ENCODE data around the gene PIK3R5. TPM values are rescaled to one million over a fixed set of nuclear protein-coding genes. Genes with fewer than 3 reads are reported as not detected.

PIK3R5 gene
- total and polyA plus RNA-seq, 2 donors (not counting 1 experiment from before 2014, with no cell fraction given) = 0.15 TPM; not detected in 1

- Histone ChIP-seq H3K9me3 (ENCODE audit: control insufficient read depth, insufficient read depth, low read depth, low read length) (no peaks in the 10 kb centered on the region), H3K4me2 (ENCODE audit: extremely low read depth, insufficient read depth, low read length) (no peak overlapping the region), H3K27ac (ENCODE audit: insufficient read depth, low read length) (no peak overlapping the region), H4K20me1 (ENCODE audit: control insufficient read depth, extremely low read depth, insufficient read depth, low read length) (no peaks in the 10 kb centered on the region), H3K9ac (ENCODE audit: insufficient read depth, low read length) (no peak overlapping the region), H3K79me2 (ENCODE audit: control insufficient read depth, insufficient read depth, low read length) (no peaks in the 10 kb centered on the region), H2AFZ (ENCODE audit: low read length) (no peak overlapping the region), H3K4me1 (ENCODE audit: control insufficient read depth, extremely low read depth, insufficient read depth, low read length) (no peaks in the 10 kb centered on the region), H3K27me3 (ENCODE audit: control insufficient read depth, insufficient read depth, low read length) (no peaks in the 10 kb centered on the region), H3K4me3 (replicated peaks in 1 of 4; ENCODE audit: control extremely low read depth in 1 of 4, insufficient read depth in 1 of 4, low read depth in 3 of 4, low read length in 4 of 4) (no peak overlapping the region), H3K36me3 (ENCODE audit: control insufficient read depth, insufficient read depth, low read length) (no peaks in the 10 kb centered on the region)
- TF ChIP-seq EZH2 (IDR thresholded peaks at IDR 0.05; ENCODE audit: low read length, missing control alignments) (no peak), CTCF (conservative IDR thresholded peaks at IDR 0.05 in 1 of 2, IDR thresholded peaks at IDR 0.05 in 1 of 2; ENCODE audit: low read depth in 1 of 2, low read length in 2 of 2) (no peak)
- no peak for DNase-seq (ENCODE audit: low read depth in 2 of 2)
Measured at GRCh38 chr17:8939496-8940334, 25.8 kb downstream of the PIK3R5 start.

- H3K4me2 ChIP-seq (ENCODE audit: extremely low read depth, insufficient read depth, low read length) = no peak overlapping the region
- H3K9me3 ChIP-seq (ENCODE audit: control insufficient read depth, insufficient read depth, low read depth, low read length) = no peaks in the 10 kb centered on the region
- no peak for DNase-seq (ENCODE audit: low read depth in 2 of 2)
- no peak overlapping the region for H3K4me3 ChIP-seq (replicated peaks in 1 of 4; ENCODE audit: control extremely low read depth in 1 of 4, insufficient read depth in 1 of 4, low read depth in 3 of 4, low read length in 4 of 4)
- H3K79me2 ChIP-seq (ENCODE audit: control insufficient read depth, insufficient read depth, low read length) = no peaks in the 10 kb centered on the region
- H3K9ac ChIP-seq (ENCODE audit: insufficient read depth, low read length) = no peak overlapping the region
- TF ChIP-seq CTCF (conservative IDR thresholded peaks at IDR 0.05 in 1 of 2, IDR thresholded peaks at IDR 0.05 in 1 of 2; ENCODE audit: low read depth in 1 of 2, low read length in 2 of 2) (no peak), EZH2 (IDR thresholded peaks at IDR 0.05; ENCODE audit: low read length, missing control alignments) (no peak)
- H4K20me1 ChIP-seq (ENCODE audit: control insufficient read depth, extremely low read depth, insufficient read depth, low read length) = no peaks in the 10 kb centered on the region
- no peaks in the 10 kb centered on the region for H3K36me3 ChIP-seq (ENCODE audit: control insufficient read depth, insufficient read depth, low read length)
- H3K4me1 ChIP-seq (ENCODE audit: control insufficient read depth, extremely low read depth, insufficient read depth, low read length) = no peaks in the 10 kb centered on the region
- H3K27me3 ChIP-seq (ENCODE audit: control insufficient read depth, insufficient read depth, low read length) = no peaks in the 10 kb centered on the region
- no peak overlapping the region for H3K27ac ChIP-seq (ENCODE audit: insufficient read depth, low read length)
- no peak overlapping the region for H2AFZ ChIP-seq (ENCODE audit: low read length)
Measured at GRCh38 chr17:8938933-8939332, 26.6 kb downstream of the PIK3R5 start.

GRCh38 chr17:8935191-8935590 is 30.3 kb downstream of the PIK3R5 start:
- Histone ChIP-seq H3K9ac (ENCODE audit: insufficient read depth, low read length) (no peak overlapping the region), H3K27ac (ENCODE audit: insufficient read depth, low read length) (no peak overlapping the region), H3K36me3 (ENCODE audit: control insufficient read depth, insufficient read depth, low read length) (no peaks in the 10 kb centered on the region), H3K4me3 (replicated peaks in 1 of 4; ENCODE audit: control extremely low read depth in 1 of 4, insufficient read depth in 1 of 4, low read depth in 3 of 4, low read length in 4 of 4) (no peak overlapping the region), H2AFZ (ENCODE audit: low read length) (no peak overlapping the region), H3K27me3 (ENCODE audit: control insufficient read depth, insufficient read depth, low read length) (no peaks in the 10 kb centered on the region), H3K79me2 (ENCODE audit: control insufficient read depth, insufficient read depth, low read length) (no peaks in the 10 kb centered on the region), H3K4me1 (ENCODE audit: control insufficient read depth, extremely low read depth, insufficient read depth, low read length) (no peaks in the 10 kb centered on the region), H3K9me3 (ENCODE audit: control insufficient read depth, insufficient read depth, low read depth, low read length) (no peaks in the 10 kb centered on the region), H3K4me2 (ENCODE audit: extremely low read depth, insufficient read depth, low read length) (no peak overlapping the region), H4K20me1 (ENCODE audit: control insufficient read depth, extremely low read depth, insufficient read depth, low read length) (no peaks in the 10 kb centered on the region)
- peak in 1 of 2 donors; percentile 7 for DNase-seq (ENCODE audit: low read depth in 2 of 2)
- TF ChIP-seq CTCF (conservative IDR thresholded peaks at IDR 0.05 in 1 of 2, IDR thresholded peaks at IDR 0.05 in 1 of 2; ENCODE audit: low read depth in 1 of 2, low read length in 2 of 2) = no peak
- TF ChIP-seq EZH2 (IDR thresholded peaks at IDR 0.05; ENCODE audit: low read length, missing control alignments) = no peak

Measured in fibroblast of lung (primary cell).